Coronary artery (tissue), 2 donors: ENCODE measurements around the gene KLK1.

Experiments
- DNase-seq: peaks from one replicate; pipeline ENCODE4 v3.0.0-alpha.2; 2017; ENCODE audit warnings: low spot score
- H3K27ac ChIP-seq, 2 donors: fragments of 200-600 bp; sonication (generic); one replicate each; pipeline ENCODE4 v1.5.1; 2016 to 2019
- H3K4me3 ChIP-seq: fragments of 200-600 bp; sonication (generic); 2 replicates; pipeline ENCODE4 v1.5.1; 2016; ENCODE audit warnings: mild to moderate bottlenecking, moderate library complexity
- CTCF ChIP-seq: fragments of 200-600 bp; sonication (generic); IDR thresholded peaks from one replicate; pipeline ENCODE4 v1.5.1; 2019; ENCODE audit warnings: antibody characterized with exemption

The KLK1 gene

GRCh38 chr19:50822661-50823208 is 852 bp downstream of the KLK1 start:
- no peak for DNase-seq
- Histone ChIP-seq H3K4me3 (no peak overlapping the region), H3K27ac (no peak overlapping the region)
- TF ChIP-seq CTCF, result no peak

GRCh38 chr19:50821622-50822021 is 2.0 kb downstream of the KLK1 start:
- Histone ChIP-seq H3K27ac (no peak overlapping the region), H3K4me3 (no peak overlapping the region)
- DNase-seq, result no peak
- no peak for TF ChIP-seq CTCF

- Histone ChIP-seq H3K4me3 (peak overlapping the region; percentile 44), H3K27ac (no peak overlapping the region)
- DNase-seq, result no peak
- no peak for TF ChIP-seq CTCF
These were observed 2.4 kb downstream of the KLK1 start for GRCh38 chr19:50821248-50821612.

GRCh38 chr19:50820549-50821247 is 2.9 kb downstream of the KLK1 start:
- Histone ChIP-seq H3K4me3 (peak overlapping the region; percentile 44), H3K27ac (no peak overlapping the region)
- DNase-seq, result no peak
- no peak for TF ChIP-seq CTCF

GRCh38 chr19:50820086-50820485 is 3.5 kb downstream of the KLK1 start:
- no peak for DNase-seq
- Histone ChIP-seq H3K4me3 (no peak overlapping the region), H3K27ac (no peak overlapping the region)
- TF ChIP-seq CTCF, result no peak

GRCh38 chr19:50819636-50820035 is 4.0 kb downstream of the KLK1 start:
- TF ChIP-seq CTCF, result no peak
- no peak for DNase-seq
- no peak overlapping the region for H3K27ac ChIP-seq
- no peak overlapping the region for H3K4me3 ChIP-seq

- no peak for TF ChIP-seq CTCF
- Histone ChIP-seq H3K27ac (no peak overlapping the region), H3K4me3 (no peak overlapping the region)
- DNase-seq, result no peak
These were observed 4.6 kb downstream of the KLK1 start for GRCh38 chr19:50818859-50819472.
